GM19395 (cell line): ENCODE data around the gene DNAH7.

ENCODE experiments used
- ATAC-seq: cut with Tn5 transposase; IDR thresholded peaks from one replicate; pipeline ENCODE4 v1.9.1; 2021; ENCODE audit warnings: mild to moderate bottlenecking, moderate library complexity; ENCODE audit not compliant: unreplicated experiment

Gene DNAH7

GRCh38 chr2:195815083-195815482, 253.6 kb downstream of the DNAH7 start:
- no peak for ATAC-seq

GRCh38 chr2:195813421-195813820, 255.2 kb downstream of the DNAH7 start:
- ATAC-seq, result no peak

GRCh38 chr2:195810340-195811098, 258.1 kb downstream of the DNAH7 start:
- no peak for ATAC-seq

- ATAC-seq, result no peak
Measured at GRCh38 chr2:195808189-195808588, 260.4 kb downstream of the DNAH7 start.

GRCh38 chr2:195805283-195805976, 263.2 kb downstream of the DNAH7 start:
- ATAC-seq, result no peak

GRCh38 chr2:195795879-195796278, 272.8 kb downstream of the DNAH7 start:
- no peak for ATAC-seq

- no peak for ATAC-seq
Measured at GRCh38 chr2:195793881-195794280, 274.8 kb downstream of the DNAH7 start.

GRCh38 chr2:195782156-195782555, 286.5 kb downstream of the DNAH7 start:
- ATAC-seq, result no peak

- ATAC-seq, result no peak
Measured at GRCh38 chr2:195779491-195779890, 289.1 kb downstream of the DNAH7 start.

- no peak for ATAC-seq
Measured at GRCh38 chr2:195769975-195770374, 298.7 kb downstream of the DNAH7 start.

- no peak for ATAC-seq
Measured at GRCh38 chr2:195768431-195768830, 300.2 kb downstream of the DNAH7 start.

- no peak for ATAC-seq
Measured at GRCh38 chr2:195766691-195767090, 301.9 kb downstream of the DNAH7 start.

- no peak for ATAC-seq
Measured at GRCh38 chr2:195763866-195764265, 304.8 kb downstream of the DNAH7 start.

- no peak for ATAC-seq
Measured at GRCh38 chr2:195759877-195760276, 308.8 kb downstream of the DNAH7 start.

- no peak for ATAC-seq
Measured at GRCh38 chr2:195758846-195759245, 309.8 kb downstream of the DNAH7 start.

- no peak for ATAC-seq
Measured at GRCh38 chr2:195756218-195756942, 312.3 kb downstream of the DNAH7 start.

GRCh38 chr2:195741191-195741590, 327.4 kb downstream of the DNAH7 start:
- ATAC-seq, result no peak

GRCh38 chr2:195737511-195738325, 330.9 kb downstream of the DNAH7 start:
- no peak for ATAC-seq

GRCh38 chr2:195735347-195735746, 333.3 kb downstream of the DNAH7 start:
- no peak for ATAC-seq

GRCh38 chr2:195734931-195735330, 333.7 kb downstream of the DNAH7 start:
- no peak for ATAC-seq

GRCh38 chr2:195734395-195734794, 334.2 kb downstream of the DNAH7 start:
- no peak for ATAC-seq
